A673 (cell line): ENCODE measurements around the gene DENND2D.
"Not testable (repeated sequence)": the region's sequence is repeated elsewhere in the genome, so short reads cannot be mapped to it uniquely, and the experiment has no call there.

Source experiments
- CTCF ChIP-seq: fragments of 300-800, 200-600 bp; sonication (generic); conservative IDR thresholded peaks from 2 replicates; pipeline ENCODE4 v1.5.1; 2017; ENCODE audit warnings: low read depth, mild to moderate bottlenecking, antibody characterized with exemption, low read length, moderate library complexity, mixed read lengths
- EZH2 ChIP-seq: fragments of 200-600 bp; sonication (generic); IDR thresholded peaks from 2 replicates; pipeline ENCODE4 v1.6.1; 2017; ENCODE audit warnings: borderline replicate concordance, low read depth, mild to moderate bottlenecking, mixed read lengths, antibody characterized with exemption, low read length; ENCODE audit not compliant: poor library complexity, severe bottlenecking

- TF ChIP-seq CTCF, EZH2: not testable (repeated sequence)
These were observed 14.8 kb upstream of the DENND2D start for GRCh38 chr1:111215285-111215684.
